DND-41 (cell line): ENCODE measurements around the gene LY6G6D.

Experiments
- CTCF ChIP-seq: IDR thresholded peaks from 2 replicates; pipeline ENCODE4 v1.5.1; 2012; ENCODE audit warnings: borderline replicate concordance, low read length, moderate library complexity, mild to moderate bottlenecking; ENCODE audit not compliant: poor library complexity, severe bottlenecking; ENCODE audit errors: extremely low read depth
- EZH2 ChIP-seq: IDR thresholded peaks from 3 replicates; pipeline ENCODE4 v1.6.1; 2012; ENCODE audit warnings: borderline replicate concordance, low read depth, mild to moderate bottlenecking, moderate library complexity, low read length, inconsistent platforms; ENCODE audit not compliant: severe bottlenecking

GRCh38 chr6:31719001-31719400 is 3.9 kb downstream of the LY6G6D start:
- TF ChIP-seq CTCF (no peak), EZH2 (no peak)
